ENCODE data around the gene SLC35F3.

- TF ChIP-seq CTCF (IDR thresholded peaks at IDR 0.05) (no peak), YY1 (IDR thresholded peaks at IDR 0.05; ENCODE audit: low read depth) (no peak), MAX (IDR thresholded peaks at IDR 0.05; ENCODE audit: low read depth) (no peak), EP300 (IDR thresholded peaks at IDR 0.05; ENCODE audit: borderline replicate concordance in 1 of 2, low read depth in 1 of 2, low read length in 1 of 2) (no peak), FOXM1 (IDR thresholded peaks at IDR 0.05; ENCODE audit: low read depth) (no peak), ELF1 (IDR thresholded peaks at IDR 0.05) (no peak), CHD2 (IDR thresholded peaks at IDR 0.05; ENCODE audit: low read length, partially characterized antibody) (no peak), EZH2phosphoT487 (IDR thresholded peaks at IDR 0.05; ENCODE audit: borderline replicate concordance, low read depth) (no peak)
- TF ChIP-seq, protein P1, sequence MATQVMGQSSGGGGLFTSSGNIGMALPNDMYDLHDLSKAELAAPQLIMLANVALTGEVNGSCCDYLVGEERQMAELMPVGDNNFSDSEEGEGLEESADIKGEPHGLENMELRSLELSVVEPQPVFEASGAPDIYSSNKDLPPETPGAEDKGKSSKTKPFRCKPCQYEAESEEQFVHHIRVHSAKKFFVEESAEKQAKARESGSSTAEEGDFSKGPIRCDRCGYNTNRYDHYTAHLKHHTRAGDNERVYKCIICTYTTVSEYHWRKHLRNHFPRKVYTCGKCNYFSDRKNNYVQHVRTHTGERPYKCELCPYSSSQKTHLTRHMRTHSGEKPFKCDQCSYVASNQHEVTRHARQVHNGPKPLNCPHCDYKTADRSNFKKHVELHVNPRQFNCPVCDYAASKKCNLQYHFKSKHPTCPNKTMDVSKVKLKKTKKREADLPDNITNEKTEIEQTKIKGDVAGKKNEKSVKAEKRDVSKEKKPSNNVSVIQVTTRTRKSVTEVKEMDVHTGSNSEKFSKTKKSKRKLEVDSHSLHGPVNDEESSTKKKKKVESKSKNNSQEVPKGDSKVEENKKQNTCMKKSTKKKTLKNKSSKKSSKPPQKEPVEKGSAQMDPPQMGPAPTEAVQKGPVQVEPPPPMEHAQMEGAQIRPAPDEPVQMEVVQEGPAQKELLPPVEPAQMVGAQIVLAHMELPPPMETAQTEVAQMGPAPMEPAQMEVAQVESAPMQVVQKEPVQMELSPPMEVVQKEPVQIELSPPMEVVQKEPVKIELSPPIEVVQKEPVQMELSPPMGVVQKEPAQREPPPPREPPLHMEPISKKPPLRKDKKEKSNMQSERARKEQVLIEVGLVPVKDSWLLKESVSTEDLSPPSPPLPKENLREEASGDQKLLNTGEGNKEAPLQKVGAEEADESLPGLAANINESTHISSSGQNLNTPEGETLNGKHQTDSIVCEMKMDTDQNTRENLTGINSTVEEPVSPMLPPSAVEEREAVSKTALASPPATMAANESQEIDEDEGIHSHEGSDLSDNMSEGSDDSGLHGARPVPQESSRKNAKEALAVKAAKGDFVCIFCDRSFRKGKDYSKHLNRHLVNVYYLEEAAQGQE (IDR thresholded peaks at IDR 0.05; ENCODE audit: low read depth, low read length), result no peak
Measured at GRCh38 chr1:234173968-234174367, 269.5 kb downstream of the SLC35F3 start.

Data from SK-N-SH (cell line).